Chondrocyte (in vitro differentiated cells): ENCODE data around the gene SEL1L3. TPM values are rescaled to one million over a fixed set of nuclear protein-coding genes. Genes with fewer than 3 reads are reported as not detected.

Experiments
- DNase-seq: peaks from one replicate; pipeline ENCODE4 v3.0.0; 2021; ENCODE audit warnings: mixed read lengths, low spot score
- H3K27ac Mint-ChIP-seq: one replicate; pipeline ENCODE4 v1.8.0; 2021; ENCODE audit warnings: mild to moderate bottlenecking, moderate library complexity, mixed read lengths; ENCODE audit not compliant: unreplicated experiment
- H3K27me3 Mint-ChIP-seq: 2 replicates; pipeline ENCODE4 v1.8.0; 2021; ENCODE audit warnings: low read depth, mixed read lengths
- H3K36me3 Mint-ChIP-seq: 2 replicates; pipeline ENCODE4 v1.8.0; 2021; ENCODE audit warnings: low read depth, mixed read lengths
- H3K4me1 Mint-ChIP-seq: 2 replicates; pipeline ENCODE4 v1.8.0; 2021; ENCODE audit warnings: low read depth, mild to moderate bottlenecking, mixed read lengths
- H3K4me3 Mint-ChIP-seq: one replicate; pipeline ENCODE4 v1.8.0; 2021; ENCODE audit warnings: mild to moderate bottlenecking, moderate library complexity, mixed read lengths; ENCODE audit not compliant: unreplicated experiment
- H3K9me3 Mint-ChIP-seq: 2 replicates; pipeline ENCODE4 v1.8.0; 2021; ENCODE audit warnings: low read depth, mixed read lengths
- total RNA-seq: library from RNA; stranded (reverse); gene quantifications from 3 replicates; pipeline ENCODE4 v1.2.1, GENCODE V29; 2021
- TF ChIP-seq, protein P1 (sequence below): fragments of 200-600 bp; sonication (generic); IDR thresholded peaks from 2 replicates; pipeline ENCODE4 v1.5.0; 2021; ENCODE audit warnings: antibody characterized with exemption, mild to moderate bottlenecking, moderate library complexity

Gene SEL1L3
- total RNA-seq, 1 donor from 2014 or later, result 30.3 TPM

DNA sequence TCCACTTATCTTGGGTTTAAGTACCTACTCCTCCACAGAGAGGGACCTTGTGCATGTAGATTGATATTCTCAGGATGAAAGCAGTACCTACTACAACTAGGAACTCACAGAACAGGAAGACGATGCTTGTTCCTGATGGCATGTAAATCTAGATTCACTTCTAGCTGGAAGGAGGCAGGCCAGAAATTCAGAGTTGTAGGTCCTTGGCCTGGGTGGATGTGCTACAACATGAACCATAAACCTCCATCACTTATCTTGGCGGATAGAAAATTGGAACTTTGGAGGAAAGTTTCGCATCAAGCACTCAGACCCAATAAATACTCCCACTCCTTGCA lies 41.9 kb upstream of the SEL1L3 start:
- TF ChIP-seq, protein P1, sequence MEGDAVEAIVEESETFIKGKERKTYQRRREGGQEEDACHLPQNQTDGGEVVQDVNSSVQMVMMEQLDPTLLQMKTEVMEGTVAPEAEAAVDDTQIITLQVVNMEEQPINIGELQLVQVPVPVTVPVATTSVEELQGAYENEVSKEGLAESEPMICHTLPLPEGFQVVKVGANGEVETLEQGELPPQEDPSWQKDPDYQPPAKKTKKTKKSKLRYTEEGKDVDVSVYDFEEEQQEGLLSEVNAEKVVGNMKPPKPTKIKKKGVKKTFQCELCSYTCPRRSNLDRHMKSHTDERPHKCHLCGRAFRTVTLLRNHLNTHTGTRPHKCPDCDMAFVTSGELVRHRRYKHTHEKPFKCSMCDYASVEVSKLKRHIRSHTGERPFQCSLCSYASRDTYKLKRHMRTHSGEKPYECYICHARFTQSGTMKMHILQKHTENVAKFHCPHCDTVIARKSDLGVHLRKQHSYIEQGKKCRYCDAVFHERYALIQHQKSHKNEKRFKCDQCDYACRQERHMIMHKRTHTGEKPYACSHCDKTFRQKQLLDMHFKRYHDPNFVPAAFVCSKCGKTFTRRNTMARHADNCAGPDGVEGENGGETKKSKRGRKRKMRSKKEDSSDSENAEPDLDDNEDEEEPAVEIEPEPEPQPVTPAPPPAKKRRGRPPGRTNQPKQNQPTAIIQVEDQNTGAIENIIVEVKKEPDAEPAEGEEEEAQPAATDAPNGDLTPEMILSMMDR, result no peak
- H3K27me3 Mint-ChIP-seq, result no peaks in the 10 kb centered on the region
- no peak overlapping the region for H3K4me3 Mint-ChIP-seq
- no peak overlapping the region for H3K27ac Mint-ChIP-seq
- H3K4me1 Mint-ChIP-seq, result peaks cover 12% of the 10 kb centered on the region
- no peaks in the 10 kb centered on the region for H3K36me3 Mint-ChIP-seq
- no peaks in the 10 kb centered on the region for H3K9me3 Mint-ChIP-seq
- DNase-seq, result no peak

DNA sequence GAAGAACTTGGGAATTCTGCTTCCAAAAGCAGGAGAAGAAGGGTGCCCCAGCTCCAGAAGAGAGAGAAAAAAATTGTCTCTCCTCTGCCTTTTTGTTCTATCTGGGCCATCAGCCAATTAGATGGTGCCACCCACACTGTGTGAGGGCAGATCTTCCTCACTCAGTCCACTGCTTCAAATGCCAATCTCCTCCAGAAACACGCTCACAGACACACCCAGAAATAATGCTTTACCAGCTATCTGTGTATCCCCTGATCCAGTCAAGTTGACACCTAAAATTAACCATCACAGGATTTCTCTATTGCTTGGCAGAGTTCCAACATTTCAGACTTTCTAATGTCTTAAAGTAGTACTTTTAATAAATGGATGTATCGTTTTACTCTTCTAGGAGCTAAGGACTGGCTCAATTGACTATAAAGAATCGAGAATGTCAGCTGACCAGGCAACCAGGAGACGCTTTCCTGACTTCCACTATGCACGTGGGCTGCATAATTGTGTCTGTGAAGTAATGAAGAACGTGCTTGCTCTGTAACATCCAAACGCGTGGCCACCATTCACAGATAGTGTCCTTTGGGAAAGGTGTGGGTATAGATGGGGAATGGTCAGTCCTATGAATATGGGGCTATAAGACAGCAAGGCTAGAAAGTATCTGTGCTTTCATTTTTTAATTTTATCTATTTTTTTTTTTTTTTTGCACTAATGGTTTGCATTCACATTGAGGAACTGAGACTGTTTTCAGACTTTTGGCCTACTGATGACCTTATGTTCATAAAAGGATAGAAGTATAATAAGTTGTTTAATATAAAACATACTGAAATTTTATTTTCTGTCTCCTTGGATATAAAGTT lies 41.3 kb upstream of the SEL1L3 start:
- TF ChIP-seq, protein P1, result no peak
- Mint-ChIP-seq H3K4me1 (peaks cover 12% of the 10 kb centered on the region), H3K4me3 (no peak overlapping the region), H3K36me3 (no peaks in the 10 kb centered on the region), H3K9me3 (no peaks in the 10 kb centered on the region), H3K27ac (no peak overlapping the region), H3K27me3 (no peaks in the 10 kb centered on the region)
- DNase-seq, result no peak

DNA sequence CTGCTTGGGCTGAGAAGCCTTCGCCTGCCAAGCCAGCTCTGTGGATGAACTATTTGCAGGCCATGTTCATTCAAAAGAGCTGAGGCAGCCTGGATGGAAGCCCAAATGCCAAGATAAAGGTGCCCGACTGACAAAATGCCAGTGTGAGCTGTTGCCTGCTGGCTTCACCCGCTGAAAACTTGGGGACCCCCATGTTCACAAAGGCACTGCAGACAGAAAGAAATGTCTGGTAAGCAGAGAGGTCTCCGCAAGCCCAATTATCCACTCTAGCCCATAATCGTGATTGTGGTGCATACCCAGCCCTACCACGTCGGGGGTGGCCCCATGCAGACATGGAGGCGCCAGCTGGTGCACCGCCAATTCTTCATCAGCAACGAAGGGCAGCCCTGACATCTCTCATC lies 38.2 kb upstream of the SEL1L3 start:
- Mint-ChIP-seq H3K36me3 (no peaks in the 10 kb centered on the region), H3K4me1 (peaks cover 3% of the 10 kb centered on the region), H3K27ac (no peak overlapping the region), H3K4me3 (no peak overlapping the region), H3K9me3 (no peaks in the 10 kb centered on the region), H3K27me3 (no peaks in the 10 kb centered on the region)
- TF ChIP-seq, protein P1, result no peak
- DNase-seq, result no peak

DNA sequence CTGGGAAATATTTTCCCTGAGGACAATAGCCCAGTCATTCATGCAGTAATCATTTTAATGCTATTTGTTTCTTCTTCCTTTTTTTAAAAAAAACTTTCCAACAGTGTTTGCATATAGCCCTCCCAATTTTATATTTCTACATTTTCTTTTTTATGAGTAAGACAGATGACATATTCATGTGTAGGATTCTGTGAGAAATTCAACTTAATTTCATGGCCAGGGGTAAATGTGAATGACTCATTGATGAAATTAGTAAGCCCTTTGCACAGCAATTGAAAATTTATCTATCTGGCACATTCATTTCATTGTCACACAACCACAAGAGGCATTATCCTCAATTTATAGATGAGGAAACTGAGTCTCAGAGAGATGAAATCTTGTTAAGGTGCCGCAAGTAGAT lies 37.5 kb upstream of the SEL1L3 start:
- no peak overlapping the region for H3K27ac Mint-ChIP-seq
- TF ChIP-seq, protein P1, result no peak
- no peaks in the 10 kb centered on the region for H3K9me3 Mint-ChIP-seq
- H3K4me3 Mint-ChIP-seq, result no peak overlapping the region
- H3K27me3 Mint-ChIP-seq, result no peaks in the 10 kb centered on the region
- no peaks in the 10 kb centered on the region for H3K36me3 Mint-ChIP-seq
- no peak for DNase-seq
- H3K4me1 Mint-ChIP-seq, result peaks cover 3% of the 10 kb centered on the region

DNA sequence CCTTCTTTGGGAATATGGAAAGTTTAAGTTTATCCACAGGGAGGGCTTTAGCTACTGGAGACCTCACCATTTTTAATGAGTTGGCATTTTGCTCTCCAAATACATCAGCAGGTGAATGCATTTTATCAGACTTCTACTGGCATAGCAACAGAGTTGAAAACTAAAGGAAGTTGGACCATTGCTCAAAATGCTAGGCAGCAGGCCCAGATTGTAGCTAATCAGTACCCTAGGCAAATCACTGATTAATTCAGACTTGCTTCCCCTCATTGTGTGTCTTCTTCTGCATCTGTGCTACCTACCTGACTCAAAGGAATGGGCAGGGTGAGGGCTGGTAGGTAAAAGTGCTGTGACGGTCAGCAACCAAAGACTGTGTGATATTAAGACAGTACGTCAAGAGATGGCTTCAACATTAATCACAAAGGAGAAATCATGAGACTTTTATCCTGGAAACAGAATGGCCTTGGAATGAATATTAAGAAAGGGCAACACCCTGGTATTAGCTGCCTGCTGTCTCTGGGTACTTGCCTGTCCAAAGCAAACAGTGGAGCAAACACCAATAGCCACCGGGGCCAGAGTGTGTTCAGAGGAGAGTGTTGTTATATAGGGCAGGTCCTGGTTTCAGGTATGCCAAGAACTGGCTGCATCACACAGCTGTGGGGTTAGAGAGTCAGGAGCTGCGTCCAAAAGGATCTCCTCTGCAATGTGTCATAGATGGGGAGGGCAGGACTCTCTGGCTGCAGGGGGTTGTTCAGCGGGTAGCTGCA lies 34.2 kb upstream of the SEL1L3 start:
- Mint-ChIP-seq H3K27me3 (no peaks in the 10 kb centered on the region), H3K4me1 (no peaks in the 10 kb centered on the region), H3K27ac (no peak overlapping the region), H3K36me3 (no peaks in the 10 kb centered on the region), H3K9me3 (no peaks in the 10 kb centered on the region), H3K4me3 (no peak overlapping the region)
- DNase-seq, result no peak
- TF ChIP-seq, protein P1, result no peak
